SK-N-MC (cell line): ENCODE results near the gene RIN1.

Experiments used
- EZH2 ChIP-seq: fragments of 200-600 bp; sonication (generic); IDR thresholded peaks from one replicate; pipeline ENCODE4 v1.6.1; 2017; ENCODE audit warnings: antibody characterized with exemption
- POLR2AphosphoS5 ChIP-seq: IDR thresholded peaks from 2 replicates; pipeline ENCODE4 v1.6.1; 2012; ENCODE audit warnings: mild to moderate bottlenecking, low read depth, low read length, borderline replicate concordance

- TF ChIP-seq EZH2, result no peak
- no peak for TF ChIP-seq POLR2AphosphoS5
Measured at GRCh38 chr11:66367561-66368312, 31.5 kb upstream of the RIN1 start.
